OCI-LY7 (cell line): ENCODE data around the gene OAF. TPM values are rescaled to one million over a fixed set of nuclear protein-coding genes. Genes with fewer than 3 reads are reported as not detected.

Experiments
- BruUV-seq: library from RNA; stranded (reverse); fragments of 400-500 nt; replicated peaks from 2 replicates; lab custom pipeline; 2021; lab: Mats Ljungman, UMichigan
- CTCF ChIA-PET: fragments of 300-600 bp; sonication (Branson Sonifier 250); formaldehyde crosslinking; loops from one replicate; lab custom pipeline; 2022; ENCODE audit warnings: antibody characterized with exemption; ENCODE audit not compliant: unreplicated experiment; lab: Charles Lee
- POLR2A ChIA-PET: fragments of 300-600 bp; sonication (Branson Sonifier 250); formaldehyde crosslinking; loops from one replicate; lab custom pipeline; 2022; ENCODE audit warnings: antibody characterized with exemption; lab: Charles Lee
- DNase-seq: peaks from one replicate; pipeline ENCODE4 v3.0.0-alpha.2; 2015; ENCODE audit warnings: low spot score
- H2AFZ ChIP-seq: fragments of 200-600 bp; sonication (generic), shearing (Covaris generic); 2 replicates; pipeline ENCODE4 v1.6.1; 2014; ENCODE audit warnings: mild to moderate bottlenecking, antibody characterized with exemption, low read length, moderate library complexity
- H3K27ac ChIP-seq: fragments of 200-600 bp; sonication (generic); 2 replicates; pipeline ENCODE4 v1.5.1; 2014; ENCODE audit warnings: mixed run types, low read depth, mild to moderate bottlenecking, moderate library complexity, low read length, inconsistent platforms; ENCODE audit not compliant: poor library complexity, severe bottlenecking
- H3K36me3 ChIP-seq: fragments of 200-600 bp; sonication (generic); 2 replicates; pipeline ENCODE4 v1.6.1; 2014; ENCODE audit warnings: mild to moderate bottlenecking, antibody characterized with exemption, low read length, moderate library complexity, mixed read lengths; ENCODE audit not compliant: insufficient read depth
- H3K4me1 ChIP-seq: fragments of 200-600 bp; sonication (generic); 2 replicates; pipeline ENCODE4 v1.5.1; 2014; ENCODE audit warnings: mild to moderate bottlenecking, low read length; ENCODE audit not compliant: insufficient read depth, poor library complexity, severe bottlenecking
- H3K4me2 ChIP-seq: fragments of 200-600 bp; sonication (generic); 2 replicates; pipeline ENCODE4 v1.6.1; 2014; ENCODE audit warnings: mild to moderate bottlenecking, low read length
- H3K4me3 ChIP-seq: fragments of 200-600 bp; sonication (generic); 2 replicates; pipeline ENCODE4 v1.5.1; 2014; ENCODE audit warnings: mild to moderate bottlenecking, low read depth, low read length; ENCODE audit not compliant: poor library complexity, severe bottlenecking
- H3K79me2 ChIP-seq: fragments of 200-600 bp; sonication (generic); 2 replicates; pipeline ENCODE4 v1.6.1; 2016; ENCODE audit warnings: low read depth, mild to moderate bottlenecking, low read length, moderate library complexity, mixed read lengths; ENCODE audit not compliant: insufficient read depth
- H3K9me2 ChIP-seq: fragments of 200-600 bp; sonication (generic); 2 replicates; pipeline ENCODE4 v1.6.1; 2016; ENCODE audit warnings: mild to moderate bottlenecking, low read length, mixed read lengths; ENCODE audit not compliant: insufficient read depth
- H3K9me3 ChIP-seq: fragments of 200-600 bp; sonication (generic); 2 replicates; pipeline ENCODE4 v1.6.1; 2014; ENCODE audit warnings: mild to moderate bottlenecking, mixed run types, low read length, mixed read lengths
- H4K20me1 ChIP-seq: fragments of 200-600 bp; sonication (generic); 2 replicates; pipeline ENCODE4 v1.6.1; 2014; ENCODE audit warnings: mild to moderate bottlenecking, antibody characterized with exemption, low read length, moderate library complexity, mixed read lengths; ENCODE audit not compliant: insufficient read depth
- EZH2phosphoT487 ChIP-seq: fragments of 200-600 bp; sonication (generic); IDR thresholded peaks from 2 replicates; pipeline ENCODE4 v1.6.1; 2018; ENCODE audit warnings: low read depth, borderline replicate concordance, mild to moderate bottlenecking, mixed run types, antibody characterized with exemption, low read length, moderate library complexity, mixed read lengths
- intact Hi-C: fragments of 100-400 bp; cut with micrococcal nuclease; formaldehyde crosslinking; loops from one replicate; pipeline ENCODE4 v1.10.0; 2022; ENCODE audit not compliant: unreplicated experiment
- total RNA-seq, 2 experiments: library from RNA; depleted of rRNA in 1 of 2; stranded (reverse); fragments of >200 nt in 1 of 2; shearing (Covaris generic) in 1 of 2; gene quantifications; 2 replicates each; pipeline ENCODE4 v1.2.3, GENCODE V29; 2014 to 2022
- TF ChIP-seq, protein P1 (sequence below): fragments of 200-600 bp; sonication (generic); conservative IDR thresholded peaks from 2 replicates; pipeline ENCODE4 v1.5.1; 2014; ENCODE audit warnings: mild to moderate bottlenecking, antibody characterized with exemption, low read length, moderate library complexity, mixed read lengths

The OAF gene
- total RNA-seq, 2 experiments from 2014 or later = 3.4 to 3.8 TPM

GRCh38 chr11:120192831-120193625 lies 17.8 kb upstream of the OAF start:
- no peak overlapping the region for H3K4me2 ChIP-seq
- no peaks in the 10 kb centered on the region for H3K79me2 ChIP-seq
- no peaks in the 10 kb centered on the region for H4K20me1 ChIP-seq
- ChIA-PET POLR2A (interaction anchor here (0.6 kb wide), 1 partner anchor 178 kb away, joined by 6 read pairs; no protein-coding TSS in a partner anchor), CTCF (no interaction called here)
- TF ChIP-seq, protein P1, sequence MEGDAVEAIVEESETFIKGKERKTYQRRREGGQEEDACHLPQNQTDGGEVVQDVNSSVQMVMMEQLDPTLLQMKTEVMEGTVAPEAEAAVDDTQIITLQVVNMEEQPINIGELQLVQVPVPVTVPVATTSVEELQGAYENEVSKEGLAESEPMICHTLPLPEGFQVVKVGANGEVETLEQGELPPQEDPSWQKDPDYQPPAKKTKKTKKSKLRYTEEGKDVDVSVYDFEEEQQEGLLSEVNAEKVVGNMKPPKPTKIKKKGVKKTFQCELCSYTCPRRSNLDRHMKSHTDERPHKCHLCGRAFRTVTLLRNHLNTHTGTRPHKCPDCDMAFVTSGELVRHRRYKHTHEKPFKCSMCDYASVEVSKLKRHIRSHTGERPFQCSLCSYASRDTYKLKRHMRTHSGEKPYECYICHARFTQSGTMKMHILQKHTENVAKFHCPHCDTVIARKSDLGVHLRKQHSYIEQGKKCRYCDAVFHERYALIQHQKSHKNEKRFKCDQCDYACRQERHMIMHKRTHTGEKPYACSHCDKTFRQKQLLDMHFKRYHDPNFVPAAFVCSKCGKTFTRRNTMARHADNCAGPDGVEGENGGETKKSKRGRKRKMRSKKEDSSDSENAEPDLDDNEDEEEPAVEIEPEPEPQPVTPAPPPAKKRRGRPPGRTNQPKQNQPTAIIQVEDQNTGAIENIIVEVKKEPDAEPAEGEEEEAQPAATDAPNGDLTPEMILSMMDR = no peak
- TF ChIP-seq EZH2phosphoT487 = no peak
- DNase-seq = no peak
- no peaks in the 10 kb centered on the region for H3K9me3 ChIP-seq
- intact Hi-C loops = no loop called here
- H3K9me2 ChIP-seq = no peaks in the 10 kb centered on the region
- H2AFZ ChIP-seq = no peak overlapping the region
- no peak overlapping the region for H3K4me3 ChIP-seq
- no peak overlapping the region for H3K27ac ChIP-seq
- no peaks in the 10 kb centered on the region for H3K36me3 ChIP-seq
- no peaks in the 10 kb centered on the region for H3K4me1 ChIP-seq
- no TSS peak for BruUV-seq

- no peak overlapping the region for H3K27ac ChIP-seq
- POLR2A ChIA-PET = no interaction called here
- CTCF ChIA-PET = no interaction called here
Observed at GRCh38 chr11:120194166-120194565, 16.7 kb upstream of the OAF start.

More at GRCh38 chr11:120194166-120194565, 16.7 kb upstream of the OAF start:
- no TSS peak for BruUV-seq
- Histone ChIP-seq H4K20me1 (no peaks in the 10 kb centered on the region), H3K36me3 (no peaks in the 10 kb centered on the region), H3K4me2 (no peak overlapping the region), H3K9me3 (no peaks in the 10 kb centered on the region), H3K9me2 (no peaks in the 10 kb centered on the region), H3K4me3 (no peak overlapping the region), H3K4me1 (no peaks in the 10 kb centered on the region), H3K79me2 (no peaks in the 10 kb centered on the region), H2AFZ (no peak overlapping the region)
- TF ChIP-seq, protein P1 = no peak
- TF ChIP-seq EZH2phosphoT487 = no peak
- intact Hi-C loops = no loop called here
- DNase-seq = no peak
